COLO668 (cell line): Measurements from ENCODE around the gene PDE11A.
"Not testable (repeated sequence)": the region's sequence is repeated elsewhere in the genome, so short reads cannot be mapped to it uniquely, and the experiment has no call there.

Source experiments
- DNase-seq: peaks from one replicate; lab custom pipeline; 2025; ENCODE audit not compliant: unreplicated experiment; lab: John Stamatoyannopoulos, UW

The PDE11A gene

DNA sequence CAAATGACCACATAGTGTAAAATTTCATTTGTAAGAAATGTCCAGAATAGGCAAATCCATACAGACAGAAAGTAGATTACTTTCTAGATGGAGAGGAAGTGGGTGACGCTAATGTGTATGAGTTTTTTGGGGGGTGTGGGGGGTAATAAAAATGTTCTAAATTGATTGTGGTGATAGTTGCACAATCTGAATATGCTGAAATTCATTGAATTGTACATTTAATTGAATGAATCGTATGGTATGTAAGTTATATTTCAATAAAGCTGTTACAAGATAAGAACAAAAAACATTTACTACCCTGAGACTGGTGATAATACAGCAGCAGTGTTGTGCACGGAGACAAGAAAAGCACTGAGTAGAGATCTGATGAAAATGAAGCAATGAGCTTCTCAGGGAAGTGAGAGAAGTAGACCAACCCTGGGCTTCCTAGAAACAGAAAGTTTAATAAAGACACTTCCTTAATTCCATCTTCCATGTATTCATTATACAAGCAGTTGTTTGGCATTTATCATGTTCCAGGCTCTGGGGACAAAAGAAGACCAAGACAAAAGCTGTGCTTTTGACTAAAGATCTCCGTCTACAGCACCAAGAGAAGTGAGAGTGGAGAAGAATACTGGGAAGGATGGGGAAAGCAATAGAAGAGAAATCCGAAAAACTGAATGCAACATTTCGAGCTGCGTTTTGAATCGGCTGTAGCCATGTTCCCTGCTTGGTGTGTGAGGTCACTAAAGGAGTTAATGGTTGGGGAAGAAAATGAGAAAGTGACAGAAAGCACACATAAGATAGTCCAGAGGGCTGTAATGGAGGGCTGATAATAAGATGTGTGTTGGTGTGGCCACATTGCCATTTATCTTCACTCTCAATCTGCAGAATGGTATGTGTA is 1.8 kb upstream of the PDE11A start:
- no peak for DNase-seq

DNA sequence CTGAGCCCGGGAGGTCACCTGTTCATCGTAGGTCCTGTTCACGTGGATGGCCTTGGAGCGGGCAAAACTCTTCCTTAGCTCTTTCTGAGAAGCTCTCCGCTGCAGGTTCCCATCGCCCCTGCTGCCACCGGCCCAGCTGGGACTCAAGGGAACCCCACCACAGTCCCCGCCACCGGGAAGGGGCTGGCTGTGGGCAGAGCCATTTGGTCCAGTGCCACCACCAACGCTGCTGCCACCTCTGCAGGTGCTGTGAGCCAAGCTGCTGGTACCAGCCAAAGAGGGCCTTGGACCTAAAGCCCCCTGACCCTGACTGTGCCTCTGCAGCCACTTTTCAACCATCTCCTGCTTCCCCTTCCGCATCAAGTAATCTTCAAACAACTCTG is 586 bp downstream of the PDE11A start:
- DNase-seq, result no peak

DNA sequence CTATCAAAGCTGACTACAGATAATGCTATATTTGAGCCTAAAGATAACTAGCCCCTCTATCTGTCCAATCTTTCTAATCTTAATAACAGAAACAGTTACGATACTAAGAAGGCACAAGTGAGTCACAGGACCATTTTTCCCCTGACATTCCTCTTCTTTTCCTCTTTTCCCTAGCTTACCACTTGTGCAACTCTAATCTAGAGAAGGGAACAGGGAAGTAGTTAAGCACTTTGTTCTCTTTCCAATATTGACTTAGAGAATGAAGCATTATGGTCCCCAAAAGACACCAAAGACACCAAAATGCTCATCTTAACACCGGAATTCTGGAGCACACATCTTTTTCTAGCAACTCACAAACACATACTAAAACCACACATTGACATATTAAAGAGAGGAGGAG is 1.8 kb downstream of the PDE11A start:
- DNase-seq, result no peak

DNA sequence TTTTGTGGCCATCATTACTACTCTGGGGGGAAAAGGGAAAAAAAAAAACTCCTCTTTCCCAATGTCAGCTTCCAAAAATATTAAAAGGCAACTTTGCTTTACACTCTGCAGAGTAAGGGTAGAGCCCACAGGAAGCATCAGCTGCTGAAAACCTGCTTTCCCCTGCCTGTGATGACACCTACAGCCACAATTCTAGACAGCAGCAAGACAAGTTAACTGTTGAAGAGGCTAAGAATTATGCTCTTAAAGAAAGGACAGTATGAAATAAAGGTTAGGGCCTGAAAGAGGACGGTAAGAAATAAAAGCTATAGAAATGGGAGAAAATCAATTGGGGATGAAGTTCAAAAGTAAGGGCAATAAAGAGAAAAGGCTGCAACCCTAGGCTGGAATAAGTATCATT is 3.0 kb downstream of the PDE11A start:
- DNase-seq, result peak; percentile 25

DNA sequence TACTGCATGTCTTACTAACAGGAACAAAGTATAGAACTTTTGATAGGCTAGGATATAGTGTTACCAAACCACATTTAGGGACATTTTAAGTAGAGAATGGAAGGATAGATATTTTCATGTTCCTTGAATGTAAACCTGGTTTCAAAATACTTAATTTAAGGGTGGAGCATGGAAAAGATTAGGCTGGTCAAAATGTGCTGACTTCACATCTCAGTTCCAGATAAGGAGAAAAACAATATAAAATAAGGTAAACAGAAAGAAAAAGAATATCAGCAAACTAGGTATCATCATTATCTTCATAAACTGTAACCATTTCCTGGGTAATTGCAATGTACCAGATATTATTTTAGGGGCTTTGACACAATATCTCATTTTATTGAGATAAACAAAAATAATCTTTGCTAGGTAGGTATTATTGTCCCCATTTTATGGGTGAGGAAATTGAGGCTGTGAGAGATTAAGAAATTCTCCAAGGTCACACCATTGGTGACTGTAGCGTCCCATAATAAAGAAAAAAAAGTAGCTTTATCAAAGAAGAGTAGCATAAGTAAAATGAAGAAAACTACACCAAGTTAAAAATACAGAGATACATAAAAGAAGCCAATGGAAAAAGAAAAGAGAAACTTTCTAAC is 3.6 kb downstream of the PDE11A start:
- no peak for DNase-seq

DNA sequence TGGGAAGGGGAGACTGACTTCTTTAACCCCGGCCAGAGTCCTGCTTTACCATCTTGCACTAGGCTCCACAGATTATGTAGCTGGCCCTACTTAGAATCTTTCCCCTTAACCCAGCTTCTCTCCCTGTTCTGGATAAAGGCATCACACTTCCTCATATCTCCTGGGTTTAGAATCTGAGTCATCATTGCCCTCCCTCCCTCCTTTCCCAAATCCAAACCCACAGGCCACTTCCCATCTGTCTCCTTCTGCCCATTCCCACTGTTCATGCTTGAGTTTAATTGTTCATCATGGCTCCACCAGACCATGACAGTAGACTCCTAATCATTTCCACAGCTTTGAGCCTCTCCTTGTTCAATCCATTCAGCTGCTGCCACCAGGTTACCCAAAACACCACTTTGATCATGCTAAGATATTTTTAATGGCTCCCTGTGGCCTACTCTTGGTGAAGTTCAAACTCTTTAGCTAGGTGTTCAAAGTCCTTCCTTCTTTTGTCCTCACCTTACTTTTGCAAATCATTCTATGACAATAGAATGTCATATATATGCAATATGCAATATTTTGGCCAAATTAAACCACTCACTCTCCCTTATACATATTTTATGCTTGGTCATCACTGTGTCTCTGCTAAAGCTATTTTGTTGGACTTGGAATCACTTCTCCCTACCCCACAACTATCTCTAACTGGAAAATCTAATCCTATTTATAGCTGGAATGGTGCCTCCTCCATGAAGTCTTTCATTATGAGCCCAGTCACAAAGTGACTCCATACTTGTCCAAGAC is 5.5 kb downstream of the PDE11A start:
- DNase-seq, result peak; percentile 49

DNA sequence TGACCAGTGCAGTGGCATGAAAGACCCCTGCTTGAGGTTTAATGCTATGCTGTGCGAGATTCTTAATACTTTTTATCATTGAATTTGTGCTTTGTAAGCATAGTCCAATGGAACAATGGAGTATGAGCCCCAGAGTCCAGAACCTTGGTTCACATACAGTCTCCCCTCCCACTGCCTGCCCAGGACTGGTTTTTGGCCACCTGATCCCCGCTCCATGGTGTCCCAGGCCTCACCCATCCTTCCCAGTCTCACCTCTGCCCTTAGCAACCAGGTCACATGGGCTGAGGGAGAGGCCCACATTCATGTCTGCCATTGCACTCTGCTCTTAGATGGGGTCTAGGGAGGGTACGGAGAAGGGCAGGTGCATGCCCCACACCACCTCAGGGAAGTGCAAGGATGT is 6.3 kb downstream of the PDE11A start:
- no peak for DNase-seq

DNA sequence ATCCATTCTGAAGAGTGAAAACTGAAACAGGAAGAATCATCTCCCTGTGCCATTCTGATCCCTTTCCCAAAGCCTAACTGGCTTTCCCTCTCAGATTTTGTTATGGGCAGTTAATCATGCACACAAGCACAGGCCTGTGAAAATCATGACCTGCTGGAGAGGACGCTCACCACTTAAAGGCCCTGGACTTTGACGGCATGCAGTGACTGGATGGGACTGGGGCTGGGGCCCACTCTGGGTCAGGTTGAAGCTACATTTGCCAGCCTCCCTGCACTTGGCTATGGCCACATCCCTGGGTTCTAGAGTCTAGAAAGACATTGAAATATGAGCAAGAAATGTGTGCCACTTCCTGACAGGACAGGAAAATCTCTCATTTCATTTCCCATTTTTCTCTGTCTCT is 12.9 kb downstream of the PDE11A start:
- DNase-seq, result no peak

DNA sequence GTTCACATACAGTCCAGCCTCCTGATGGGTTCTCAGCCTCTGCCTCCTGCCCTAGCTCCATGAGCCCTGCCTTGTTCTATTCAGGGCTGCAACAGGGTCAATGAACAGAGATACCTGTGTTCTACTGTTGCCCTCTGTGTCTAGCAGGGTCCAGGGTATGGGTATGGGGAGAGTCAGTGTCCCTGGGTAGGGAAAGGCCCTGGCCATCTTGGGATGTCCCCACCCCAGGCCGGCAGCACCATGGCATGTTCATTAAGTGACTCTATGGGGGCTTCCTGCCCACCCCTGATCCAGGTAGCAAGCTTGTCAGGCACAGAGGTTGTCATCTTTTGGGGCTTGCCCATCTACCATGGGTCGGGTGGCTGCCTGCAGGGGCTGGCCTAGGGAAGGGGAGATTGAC is 13.5 kb downstream of the PDE11A start:
- no peak for DNase-seq

DNA sequence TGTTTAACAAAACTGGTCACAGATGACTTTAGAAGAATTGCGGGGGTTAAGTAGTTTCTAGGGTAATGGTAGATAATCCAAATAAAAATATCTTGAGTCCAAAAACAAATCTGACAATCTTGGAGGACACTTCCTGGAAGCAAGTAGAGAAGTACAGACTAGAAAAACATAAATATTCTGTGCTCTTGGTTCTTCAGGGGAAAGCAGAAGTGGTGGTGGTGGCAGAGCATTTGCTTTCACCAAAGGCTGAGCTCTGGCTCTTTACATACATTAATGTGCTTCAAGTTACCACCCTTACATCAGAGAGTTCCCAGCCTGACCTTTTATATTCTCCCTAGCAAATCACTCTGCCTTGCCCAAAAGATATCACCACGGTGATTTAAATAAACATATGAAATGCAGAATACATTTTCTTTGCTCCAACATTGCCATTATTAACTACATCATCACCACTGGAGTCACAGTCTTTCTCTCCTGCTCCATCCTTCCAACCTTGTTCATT is 15.3 kb downstream of the PDE11A start:
- DNase-seq, result no peak

DNA sequence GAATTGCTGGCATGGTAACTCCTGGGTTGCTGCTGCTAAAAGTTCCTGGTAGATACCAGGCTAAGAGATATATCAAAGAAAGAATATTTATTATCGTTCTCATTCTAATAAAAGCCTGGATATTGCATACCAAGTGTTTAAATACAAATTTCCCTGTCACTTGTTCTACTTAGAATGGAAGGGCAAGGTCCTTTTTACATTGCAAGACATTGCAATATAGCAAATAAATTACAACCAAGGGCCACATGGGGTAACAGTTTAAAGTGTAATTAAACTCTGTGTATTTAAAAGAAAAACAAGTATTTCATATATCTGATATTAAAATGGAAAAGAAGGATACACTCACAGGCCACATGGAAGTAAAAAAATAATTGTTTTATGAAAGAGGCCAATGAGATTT is 16.2 kb downstream of the PDE11A start:
- DNase-seq, result no peak

DNA sequence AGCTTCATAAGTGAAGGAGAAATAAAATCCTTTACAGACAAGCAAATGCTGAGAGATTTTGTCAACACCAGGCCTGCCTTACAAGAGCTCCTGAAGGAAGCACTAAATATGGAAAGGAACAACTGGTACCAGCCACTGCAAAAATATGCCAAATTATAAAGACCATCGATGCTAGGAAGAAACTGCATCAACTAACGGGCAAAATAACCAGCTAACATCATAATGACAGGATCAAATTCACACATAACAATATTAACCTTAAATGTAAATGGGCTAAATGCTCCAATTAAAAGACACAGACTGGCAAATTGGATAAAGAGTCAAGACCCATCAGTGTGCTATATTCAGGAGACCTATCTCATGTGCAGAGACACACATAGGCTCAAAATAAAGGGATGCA is 21.3 kb downstream of the PDE11A start:
- not testable (repeated sequence) for DNase-seq

DNA sequence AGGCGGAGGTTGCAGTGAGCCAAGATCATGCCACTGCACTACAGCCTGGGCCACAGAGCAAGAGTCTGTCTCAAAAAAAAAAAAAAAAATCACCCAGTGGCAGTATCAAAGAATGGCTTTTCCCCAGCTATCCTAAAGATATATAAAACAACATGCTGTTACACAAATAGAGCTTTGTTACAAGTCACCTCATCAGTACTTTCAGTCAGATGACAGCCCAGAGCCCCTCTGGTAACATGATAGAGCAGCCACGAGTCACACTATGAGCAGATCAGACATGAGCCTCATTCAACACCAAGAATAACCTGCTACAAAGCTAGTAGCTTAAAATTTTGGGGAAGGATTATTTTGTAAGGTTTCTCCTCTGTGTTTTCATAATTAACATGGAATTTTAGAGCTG is 25.2 kb downstream of the PDE11A start:
- no peak for DNase-seq

DNA sequence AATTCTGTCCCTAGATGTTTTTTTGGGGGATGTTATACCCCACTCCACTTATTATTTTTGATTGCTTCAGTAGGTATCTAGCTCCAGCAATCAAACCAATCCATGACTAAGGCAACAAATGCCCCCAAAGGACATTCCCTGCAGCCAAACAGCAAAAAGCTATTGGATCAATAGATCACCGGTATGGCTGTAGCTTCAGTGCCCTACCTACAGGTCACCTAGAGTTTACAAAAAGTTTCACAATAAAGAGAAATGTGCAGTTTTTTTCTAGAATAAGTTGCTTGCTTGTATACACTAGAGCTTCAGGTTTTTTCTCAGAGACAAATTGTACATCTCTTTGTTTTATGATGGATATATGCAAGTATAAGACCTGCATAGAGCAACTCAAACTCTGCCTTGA is 27.7 kb downstream of the PDE11A start:
- no peak for DNase-seq

DNA sequence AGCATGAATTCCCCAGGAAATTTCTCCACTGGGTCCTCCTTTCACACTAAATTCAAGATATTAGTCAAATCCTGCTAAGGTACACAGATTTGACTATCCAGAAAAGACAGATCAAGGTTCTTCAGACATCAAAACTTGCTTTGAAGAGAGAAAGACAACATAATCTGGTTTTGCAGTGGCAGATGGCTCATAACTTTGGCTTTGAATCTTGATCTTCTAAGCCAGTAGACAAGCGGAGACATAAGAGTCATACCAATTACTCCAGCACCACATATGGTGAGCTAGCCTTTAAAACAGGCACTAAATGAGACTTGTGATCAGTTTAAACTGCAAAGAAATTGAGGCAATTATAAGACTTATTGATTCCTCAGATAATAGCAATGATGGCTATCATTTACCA is 29.3 kb downstream of the PDE11A start:
- no peak for DNase-seq

DNA sequence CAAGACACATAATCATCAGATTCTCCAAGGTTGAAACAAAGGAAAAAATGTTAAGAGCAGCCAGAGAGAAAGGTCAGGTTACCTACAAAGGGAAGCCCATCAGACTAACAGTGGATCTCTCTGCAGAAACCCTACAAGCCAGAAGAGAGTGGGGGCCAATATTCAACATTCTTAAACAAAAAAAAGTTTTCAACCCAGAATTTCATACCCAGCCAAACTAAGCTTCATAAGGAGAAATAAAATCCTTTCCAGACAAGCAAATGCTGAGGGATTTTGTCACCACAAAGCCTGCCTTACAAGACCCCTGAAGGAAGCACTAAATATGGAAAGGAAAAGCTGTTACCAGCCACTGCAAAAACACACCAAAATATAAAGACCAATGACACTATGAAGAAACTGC is 39.0 kb downstream of the PDE11A start:
- not testable (repeated sequence) for DNase-seq

DNA sequence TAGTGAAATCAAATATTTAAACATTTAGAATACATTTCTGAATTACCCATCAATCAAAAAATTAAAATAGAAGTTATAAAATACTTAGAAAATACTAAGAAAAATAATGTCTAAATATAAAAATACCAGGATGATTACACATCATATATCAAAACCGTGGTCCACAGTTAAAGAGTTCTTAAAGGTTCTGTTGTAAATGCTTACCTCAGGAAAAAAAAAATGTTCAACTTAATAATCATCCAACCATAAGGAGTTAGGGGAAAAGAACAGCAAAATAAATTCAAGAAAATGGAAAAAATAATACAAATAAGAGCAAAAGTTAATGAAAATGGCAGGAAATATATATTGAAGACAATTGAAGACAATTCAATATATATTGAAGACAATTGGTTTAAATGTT is 43.2 kb downstream of the PDE11A start:
- DNase-seq, result no peak

DNA sequence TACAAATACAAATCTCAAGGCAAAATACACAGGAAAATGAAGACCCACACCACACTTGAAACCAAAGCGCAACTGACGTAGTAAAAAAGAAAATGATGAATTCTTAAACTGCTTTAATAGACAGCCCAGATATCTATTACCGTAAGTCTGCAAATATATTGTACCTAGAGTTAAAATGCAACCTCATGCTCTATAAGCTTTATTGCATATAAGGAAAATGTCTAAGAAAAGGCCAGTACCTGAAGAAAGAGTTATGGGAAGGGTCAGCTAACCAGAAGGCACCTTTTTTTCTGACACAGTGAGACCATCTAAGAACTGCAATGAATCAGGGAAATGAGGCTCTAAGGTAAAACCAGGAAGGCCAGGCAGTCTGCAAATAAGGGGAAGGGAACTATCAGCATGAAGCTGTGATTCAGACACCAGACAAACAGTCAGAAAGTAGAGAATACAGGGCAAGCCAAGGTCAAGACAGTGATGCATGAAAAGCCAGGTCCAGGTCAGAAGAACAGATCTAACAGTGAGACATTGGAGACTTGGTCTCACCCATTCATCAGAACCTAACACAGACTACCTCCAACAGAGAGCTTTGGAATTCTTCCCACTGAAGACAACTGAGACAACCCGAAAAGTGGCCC is 46.9 kb downstream of the PDE11A start:
- no peak for DNase-seq

DNA sequence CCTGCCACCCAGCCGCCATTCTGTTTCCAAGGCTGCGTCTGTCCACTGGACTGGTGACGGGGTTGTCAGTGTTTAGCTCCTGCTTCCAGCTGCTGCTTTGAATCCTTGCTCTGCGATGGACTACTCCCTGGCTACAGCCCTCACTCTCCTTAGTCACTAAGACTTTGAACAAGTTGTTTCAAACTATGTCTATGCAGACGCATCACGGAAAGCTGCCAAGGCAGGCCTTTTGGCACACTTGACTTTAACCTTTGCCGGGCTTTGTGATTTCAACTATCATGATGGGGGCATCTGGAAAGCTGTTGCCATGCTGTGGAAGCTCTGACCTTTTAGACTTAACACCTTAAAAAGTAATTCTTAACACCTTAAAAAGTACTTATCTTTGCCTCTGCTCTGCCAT is 54.4 kb downstream of the PDE11A start:
- no peak for DNase-seq

DNA sequence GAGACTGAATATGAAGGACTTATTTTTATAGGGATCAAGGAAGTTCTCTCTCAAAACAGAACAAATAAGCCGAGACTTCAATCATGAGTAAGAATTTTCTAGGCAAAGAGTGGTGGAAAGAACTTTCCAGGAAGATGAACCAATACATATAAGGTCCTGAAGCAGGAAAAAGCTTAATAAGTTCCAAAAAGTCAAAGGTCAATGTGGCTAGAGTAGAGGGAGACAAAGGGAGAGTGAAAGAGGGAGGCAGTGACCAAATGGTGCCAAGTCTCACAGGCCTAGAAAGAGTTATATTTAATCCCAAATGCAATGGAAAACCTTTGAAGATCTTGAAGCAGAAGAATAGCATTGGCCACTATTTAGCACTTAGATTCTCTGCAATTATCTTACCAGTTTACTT is 56.0 kb downstream of the PDE11A start:
- no peak for DNase-seq

DNA sequence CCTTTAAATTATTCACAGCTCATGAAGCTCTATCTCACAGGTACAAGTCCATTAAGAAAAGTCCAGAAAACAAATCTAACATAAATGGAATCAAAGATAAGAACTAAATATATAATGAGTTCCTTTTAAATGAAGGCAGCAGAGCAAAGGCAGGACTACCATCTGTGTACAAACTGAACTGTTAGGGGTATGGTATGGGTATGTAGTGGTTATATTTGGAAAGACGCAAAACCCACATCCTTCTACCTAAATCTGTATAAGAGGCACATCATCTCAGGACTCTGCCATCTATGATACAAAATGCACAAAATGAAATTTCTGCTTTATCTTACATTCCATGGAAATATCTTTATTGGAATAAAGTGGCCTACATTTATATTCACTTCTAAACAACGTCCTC is 59.9 kb downstream of the PDE11A start:
- no peak for DNase-seq
